Sigmoid colon (tissue), 3 donors: Measurements from ENCODE around the gene ADAMTS2.

ENCODE experiments used
- CTCF ChIP-seq, 4 experiments: fragments of 450-650 bp in 3 of 4; fragments of 200-600 bp in 1 of 4; IDR thresholded peaks; one replicate each; pipeline ENCODE4 v1.5.1; 2016 to 2019; ENCODE audit warnings: antibody characterized with exemption in 4 of 4, mild to moderate bottlenecking in 3 of 4, moderate library complexity in 2 of 4
- POLR2A ChIP-seq, 2 donors: fragments of 450-650 bp; IDR thresholded peaks; one replicate each; pipeline ENCODE4 v1.6.1; 2016; ENCODE audit warnings: antibody characterized with exemption in 2 of 2, mild to moderate bottlenecking in 2 of 2, moderate library complexity in 2 of 2

DNA sequence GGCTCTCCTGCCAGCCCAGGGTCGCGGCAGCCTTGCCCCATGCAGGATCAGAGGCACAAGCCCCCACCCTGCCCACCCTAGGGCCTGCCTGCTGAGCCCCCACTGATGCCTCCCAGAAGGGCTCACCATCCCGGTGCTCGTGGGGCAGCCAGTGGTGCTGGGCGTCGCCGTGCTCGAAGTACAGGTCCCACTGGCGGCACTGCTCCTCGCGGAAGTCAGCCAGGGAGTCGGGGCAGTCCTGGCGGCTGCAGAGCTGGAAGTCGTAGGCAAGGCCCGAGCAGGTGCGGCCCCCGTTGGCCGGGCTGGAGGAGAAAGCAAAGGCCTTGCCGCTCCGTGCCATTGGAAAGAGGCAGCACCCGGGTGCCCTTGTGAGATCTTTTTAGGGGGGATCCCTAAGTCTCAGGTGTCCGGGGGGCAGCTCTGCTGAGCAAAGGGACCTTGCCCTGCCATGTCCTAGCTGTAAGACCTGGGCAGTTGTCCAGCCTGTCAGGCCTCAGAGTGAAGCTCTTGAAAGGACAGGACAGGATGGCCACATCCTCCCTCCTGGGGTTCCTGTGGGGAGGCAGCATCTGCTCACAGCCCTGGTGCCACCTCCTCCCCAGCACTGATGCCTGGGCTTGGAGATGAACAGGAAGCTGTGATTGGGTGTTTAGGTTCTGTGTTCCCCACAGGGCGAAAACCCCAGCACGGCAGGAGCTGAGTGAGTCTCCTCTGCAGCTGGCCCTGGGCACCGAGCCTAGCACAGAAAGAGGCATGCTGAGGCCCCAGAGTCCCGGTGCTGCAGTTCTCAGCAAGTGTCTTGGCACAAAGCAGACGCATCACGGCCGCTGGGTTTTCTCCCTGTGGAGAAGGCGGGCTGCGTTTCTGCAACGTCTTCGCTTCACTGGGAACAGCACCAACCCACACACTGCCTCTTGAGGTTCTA is 207.4 kb downstream of the ADAMTS2 start:
- no peak for TF ChIP-seq CTCF (IDR thresholded peaks at IDR 0.05)
- no peak for TF ChIP-seq POLR2A (IDR thresholded peaks at IDR 0.05)
